Measurements from ENCODE around the gene SLC66A2.
A peak's percentile ranks its signal among the peaks of the same experiment; 100 is the strongest.
"Not testable (repeated sequence)": the region's sequence is repeated elsewhere in the genome, so short reads cannot be mapped to it uniquely, and the experiment has no call there.

Gene SLC66A2
- 33.5 to 43.6 (median 36.8) reads per million in 3 experiments for total RNA-seq

DNA sequence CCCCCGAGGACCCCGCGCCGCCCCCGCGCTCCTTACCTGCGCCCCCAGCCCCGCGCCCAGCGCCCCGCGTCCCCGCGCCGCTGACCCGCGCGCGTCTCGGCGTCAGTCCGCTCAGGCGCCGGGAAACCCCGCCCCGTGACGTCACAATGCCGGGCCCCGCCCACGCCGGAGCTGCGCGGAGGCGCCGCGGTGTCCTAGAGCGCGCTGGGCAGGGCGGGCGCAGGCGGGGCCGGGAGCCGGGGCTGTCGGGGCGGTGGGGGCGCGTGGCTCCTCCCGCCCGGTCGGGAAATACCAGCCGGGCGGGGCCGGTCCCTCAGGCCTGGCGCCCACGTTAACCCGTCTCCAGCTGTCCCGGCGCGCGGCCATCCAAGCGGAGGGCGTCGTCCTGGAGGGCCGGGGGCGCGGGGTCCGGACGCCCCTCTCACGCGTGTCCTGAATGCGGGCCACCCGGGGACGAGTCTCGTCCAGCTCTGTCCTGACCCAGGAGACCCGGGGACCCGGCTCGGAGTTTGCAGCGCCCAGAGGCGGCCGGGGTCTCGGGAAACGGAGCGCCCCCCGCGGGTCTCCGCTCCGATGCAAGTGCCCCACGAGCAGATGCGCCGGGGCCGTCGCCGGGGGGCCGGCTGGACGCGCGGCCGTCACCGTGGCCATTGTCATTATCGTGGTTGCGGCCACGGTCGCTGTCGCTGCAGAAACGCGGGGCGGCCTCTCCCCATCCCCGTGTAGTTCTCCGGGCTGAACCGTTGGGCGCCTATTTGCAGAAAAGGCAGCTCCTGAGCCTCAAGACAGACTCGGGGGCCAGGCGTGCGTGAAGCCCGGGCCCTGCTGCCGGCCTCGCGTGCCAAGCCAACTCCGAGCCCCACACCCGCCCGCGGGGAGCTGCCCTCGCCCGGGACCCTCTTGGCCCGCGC, at the start of gene SLC66A2:
SLC66A2 (minus strand) TSS at position 109 of the 911 bp plus-strand sequence. CDS start 727 bp downstream, outside the sequence.
- DNase-seq, result peak; percentile 84

DNA sequence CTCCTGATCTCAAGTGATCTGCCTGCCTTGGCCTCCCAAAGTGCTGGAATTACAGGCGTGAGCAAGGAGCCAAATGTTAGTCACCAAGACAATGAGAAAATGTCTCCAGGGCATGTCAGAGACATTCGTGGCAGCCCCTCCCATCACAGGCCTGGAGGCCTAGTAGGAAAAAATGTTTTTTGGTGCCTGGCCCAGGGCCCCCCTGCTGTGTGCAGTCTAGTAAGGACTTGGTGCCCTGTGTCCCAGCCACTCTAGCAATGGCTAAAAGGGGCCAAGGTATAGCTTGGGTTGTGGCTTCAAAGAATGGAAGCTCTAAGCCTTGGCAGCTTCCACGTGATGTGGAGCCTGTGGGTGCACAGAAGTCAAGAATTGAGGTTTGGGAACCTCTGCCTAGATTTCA, 49.4 kb upstream of the SLC66A2 start:
- DNase-seq, result no peak

DNA sequence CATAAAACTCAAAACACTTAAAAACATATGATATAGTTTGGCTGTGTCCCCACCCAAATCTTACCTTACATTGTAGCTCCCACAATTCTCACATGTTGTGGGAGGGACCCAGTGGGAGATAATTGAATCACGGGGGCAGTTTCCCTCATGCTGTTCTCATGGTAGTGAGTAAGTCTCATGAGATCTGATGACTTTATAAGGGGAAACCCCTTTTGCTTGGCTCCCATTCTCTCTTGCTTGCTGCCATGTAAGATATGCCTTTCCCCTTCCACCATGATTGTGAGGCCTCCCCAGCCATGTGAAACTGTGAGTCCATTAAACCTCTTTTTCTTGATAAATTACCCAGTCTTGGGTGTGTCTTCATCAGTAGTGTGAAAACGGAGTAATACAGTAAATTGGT, 48.2 kb upstream of the SLC66A2 start:
- DNase-seq, result not testable (repeated sequence)

GRCh38 chr18:79991494-79991893, 40.0 kb upstream of the SLC66A2 start:
- no peak for DNase-seq

DNA sequence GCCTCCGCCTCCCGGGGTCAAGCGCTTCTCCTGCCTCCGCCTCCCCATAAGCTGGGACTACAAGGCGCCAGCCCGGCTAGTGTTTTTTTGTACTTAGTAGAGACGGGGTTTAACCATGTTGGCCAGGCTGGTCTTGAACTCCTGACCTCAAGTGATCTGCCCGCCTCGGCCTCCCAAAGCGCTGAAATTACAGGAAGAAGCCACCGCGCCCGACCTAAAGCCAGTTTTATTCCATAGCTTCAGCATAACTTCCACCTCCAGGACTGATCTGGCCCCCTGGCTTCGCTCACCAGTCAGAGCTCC, 37.7 kb upstream of the SLC66A2 start:
- DNase-seq, result no peak

DNA sequence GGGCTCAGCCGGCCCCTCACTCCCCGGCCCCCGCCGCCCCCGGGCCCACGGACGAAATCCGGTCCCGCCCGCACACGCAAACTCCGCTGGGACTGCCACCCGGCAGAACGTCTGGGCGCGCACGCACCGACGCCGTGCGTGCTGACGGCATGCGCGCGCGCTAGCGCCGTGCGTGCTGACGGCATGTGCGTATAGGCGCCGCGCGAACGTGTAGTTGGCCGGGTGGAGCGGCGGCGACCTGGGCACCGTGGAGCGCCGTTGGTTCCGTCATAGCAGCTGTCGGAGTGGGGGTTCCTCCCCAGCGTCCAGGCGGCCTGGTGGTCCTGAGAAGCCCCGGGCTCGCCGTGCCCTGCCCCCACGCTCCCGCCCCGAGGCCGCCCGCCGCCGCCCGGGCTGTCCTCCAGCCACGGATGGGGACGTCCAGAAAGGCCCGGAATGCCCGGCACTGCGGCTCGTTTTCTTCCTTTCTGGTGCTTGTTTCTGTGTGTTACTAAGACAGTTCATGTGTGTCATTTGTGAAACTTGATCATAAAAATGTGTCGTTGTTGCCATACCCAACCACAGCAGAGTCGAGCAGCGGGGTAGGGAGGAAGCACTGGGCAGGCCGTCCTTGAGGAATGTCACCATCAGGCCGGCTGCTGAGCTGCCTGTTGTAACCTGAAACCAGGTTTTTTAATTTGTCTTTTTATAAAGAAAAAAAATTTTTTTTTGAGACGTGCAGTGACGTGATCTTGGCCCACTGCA, 37.2 kb upstream of the SLC66A2 start, which contains the start of gene TXNL4A:
TXNL4A (minus strand) TSS at position 113 of the 744 bp plus-strand sequence. CDS start 171 bp downstream, outside the sequence.
- peak; percentile 83 for DNase-seq

DNA sequence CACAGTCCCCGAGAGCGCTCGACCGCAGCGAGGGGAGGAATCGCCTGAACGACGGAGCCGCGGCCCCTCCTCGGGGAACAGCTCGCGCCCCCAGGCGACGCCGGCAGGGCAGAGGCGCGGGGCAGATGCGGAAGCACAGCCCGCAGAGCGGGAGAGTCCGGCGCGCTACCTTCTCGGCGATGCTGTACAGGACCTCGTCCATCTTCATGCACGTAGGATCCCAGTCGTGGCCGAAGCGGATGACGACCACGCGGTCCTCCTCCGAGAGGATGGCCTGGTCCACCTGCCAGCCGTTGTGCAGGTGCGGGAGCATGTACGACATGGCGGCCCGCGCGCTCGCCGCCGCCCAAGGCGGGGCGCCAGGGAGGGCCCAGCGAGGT, 36.6 kb upstream of the SLC66A2 start:
- peak; percentile 68 for DNase-seq

DNA sequence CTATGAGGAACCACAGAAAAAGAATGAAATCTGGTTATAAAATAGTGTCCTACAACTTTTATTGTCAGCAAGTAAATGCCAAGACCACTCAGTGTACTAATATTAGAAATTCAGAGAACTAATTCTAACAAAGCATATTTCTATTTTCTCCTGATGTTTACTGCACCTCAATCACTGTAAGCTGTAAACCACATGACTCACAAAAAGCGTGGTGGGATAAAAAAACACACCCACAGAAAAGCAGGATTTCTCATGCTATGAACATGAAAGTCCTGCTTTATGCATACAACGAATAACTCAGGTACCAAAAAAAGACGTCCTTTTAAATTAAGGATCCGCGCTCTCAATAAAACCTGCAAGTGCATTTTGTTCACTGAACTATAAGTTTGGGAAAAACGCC, 36.1 kb upstream of the SLC66A2 start:
- DNase-seq, result no peak

DNA sequence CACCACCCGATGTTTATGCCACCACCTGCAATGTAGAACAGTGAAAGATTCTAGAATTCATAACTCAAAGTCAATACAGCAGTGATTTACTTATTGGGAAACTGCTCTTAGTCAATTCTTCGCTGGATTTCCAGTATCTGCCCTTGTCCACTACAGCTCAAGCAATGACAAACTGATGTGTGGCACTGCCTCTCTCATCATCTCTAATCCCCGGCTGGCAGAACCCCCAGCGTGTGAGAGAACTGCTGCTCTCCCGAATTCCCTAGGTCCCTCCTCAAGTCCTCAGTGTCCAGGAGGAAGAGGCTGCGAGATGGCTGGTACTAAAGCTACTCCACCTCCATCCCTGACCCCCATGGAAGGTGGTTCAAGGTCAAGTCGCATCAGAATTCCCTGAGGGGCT, 35.3 kb upstream of the SLC66A2 start:
- no peak for DNase-seq

- DNase-seq, result no peak
These were observed 33.7 kb upstream of the SLC66A2 start for GRCh38 chr18:79985172-79985571.

- no peak for DNase-seq
These were observed 32.3 kb upstream of the SLC66A2 start for GRCh38 chr18:79983793-79984192.

DNA sequence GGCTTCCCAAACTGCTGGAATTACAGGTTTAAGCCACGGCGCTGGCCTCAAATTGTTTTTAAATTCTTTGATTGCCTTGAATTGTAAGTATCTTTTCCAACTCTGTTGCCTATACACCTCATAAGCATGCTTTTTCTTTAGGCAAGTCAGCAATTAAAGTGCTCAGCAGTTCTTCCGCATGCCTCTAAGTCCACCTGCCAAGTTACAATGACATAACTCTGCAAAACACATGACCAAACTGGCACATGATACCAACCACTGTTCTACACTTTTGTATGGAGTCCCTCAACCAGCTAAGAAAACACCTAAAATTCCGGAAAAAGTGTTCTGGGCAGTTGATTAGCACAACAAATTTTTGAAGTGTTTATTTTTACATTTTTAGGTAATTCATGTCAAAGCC, 31.8 kb upstream of the SLC66A2 start:
- no peak for DNase-seq

DNA sequence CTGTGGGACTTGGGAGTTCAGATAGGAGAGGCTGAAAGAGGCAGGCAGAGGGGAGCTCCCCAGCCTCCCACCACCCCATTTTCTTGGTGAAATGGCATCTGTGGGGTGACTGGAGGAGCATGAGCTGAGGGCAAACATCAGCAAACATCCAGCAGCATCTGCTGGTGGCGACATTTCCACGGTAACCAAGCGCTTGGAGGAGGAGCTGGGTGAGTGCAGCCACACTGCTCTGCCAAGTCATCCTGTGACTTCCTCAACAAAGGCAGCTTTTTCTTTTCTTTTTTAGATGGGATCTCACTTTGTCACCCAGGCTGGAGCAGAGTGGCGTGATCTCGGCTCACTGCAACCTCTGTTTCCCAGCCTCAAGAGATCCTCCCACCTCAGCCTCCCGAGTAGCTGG, 31.3 kb upstream of the SLC66A2 start:
- DNase-seq, result no peak

DNA sequence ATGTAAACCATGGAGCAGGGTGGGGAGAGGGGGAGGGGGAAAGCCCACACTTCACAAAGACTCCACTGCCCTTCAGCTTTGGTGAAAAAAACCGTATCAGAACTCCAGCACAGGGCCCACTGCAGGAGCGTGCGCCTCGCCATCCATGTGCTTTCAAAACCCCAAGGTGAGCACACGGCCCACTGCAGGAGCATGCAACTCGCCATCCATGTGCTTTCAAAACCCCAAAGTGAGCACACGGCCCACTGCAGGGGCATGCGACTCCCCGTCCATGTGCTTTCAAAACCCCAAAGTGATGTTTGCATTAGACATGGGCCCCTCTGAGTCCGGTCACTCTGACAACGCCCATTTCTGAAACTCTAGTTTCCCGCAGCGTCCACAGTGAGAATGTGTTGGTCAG, 29.1 kb upstream of the SLC66A2 start:
- no peak for DNase-seq

- DNase-seq, result no peak
These were observed 28.4 kb upstream of the SLC66A2 start for GRCh38 chr18:79979843-79980242.

DNA sequence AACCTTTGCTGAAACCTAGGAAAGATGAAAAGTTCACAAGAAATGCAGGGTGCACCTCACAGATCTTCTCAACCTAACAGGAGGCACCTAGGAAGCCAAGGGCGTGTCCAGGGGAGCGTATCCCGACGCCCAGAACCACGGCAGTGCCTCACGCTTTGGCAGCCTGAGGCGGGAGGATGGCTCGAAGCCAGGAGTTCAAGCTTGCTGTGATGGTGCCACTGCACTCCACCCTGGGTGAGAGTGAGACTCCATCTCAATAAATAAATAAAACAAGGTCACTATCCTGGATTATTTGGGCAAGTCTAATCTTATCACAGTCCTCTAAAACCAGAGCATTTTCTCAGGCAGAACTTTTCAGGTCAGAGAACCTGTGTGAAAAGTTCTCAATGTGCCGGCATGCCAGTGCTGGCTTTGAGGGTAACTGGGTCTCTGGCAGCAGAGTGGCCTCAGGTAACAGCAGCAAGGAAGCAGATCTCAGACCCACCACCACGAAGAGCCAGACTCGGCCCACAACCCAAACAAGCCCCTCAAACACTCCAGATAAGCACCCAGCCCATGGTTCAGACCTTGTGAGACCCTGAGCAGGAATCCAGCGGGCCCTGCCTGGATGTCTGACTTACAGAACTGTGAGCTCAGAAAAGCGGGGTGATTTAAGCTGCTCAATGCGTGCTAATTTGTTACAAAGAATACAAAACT, 24.7 kb upstream of the SLC66A2 start:
- no peak for DNase-seq

GRCh38 chr18:79975043-79975442, 23.6 kb upstream of the SLC66A2 start:
- DNase-seq, result no peak

DNA sequence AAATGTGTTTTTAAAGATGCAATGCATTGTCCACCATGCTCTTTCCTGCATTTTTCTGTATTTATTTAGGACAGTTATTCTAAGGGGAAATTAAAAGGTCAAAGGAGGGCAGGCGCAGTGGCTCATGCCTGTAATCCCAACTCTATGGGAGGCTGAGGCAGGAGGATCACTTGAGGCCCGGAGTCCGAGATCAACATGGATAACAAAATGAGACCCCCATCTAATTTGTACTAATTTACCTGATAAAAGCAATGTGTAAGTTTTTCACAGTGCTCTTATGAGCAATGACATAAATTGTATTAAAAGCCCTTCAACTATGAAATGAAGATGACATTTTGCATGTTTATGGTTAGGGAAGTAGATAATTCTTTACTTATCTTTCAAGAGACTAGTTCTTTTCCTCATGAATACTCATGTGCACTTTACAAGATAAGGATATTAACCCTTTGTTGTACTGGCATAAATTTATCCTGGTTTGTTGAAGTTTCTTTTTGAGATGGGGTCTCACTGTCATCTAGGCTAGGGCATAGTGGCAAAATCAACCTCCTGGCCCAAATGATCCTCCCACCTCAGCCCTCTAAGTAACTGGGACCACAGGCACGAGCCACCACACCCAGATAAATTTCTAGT, 22.7 kb upstream of the SLC66A2 start:
- no peak for DNase-seq

GRCh38 chr18:79973517-79973916, 22.1 kb upstream of the SLC66A2 start:
- no peak for DNase-seq

GRCh38 chr18:79972720-79973119, 21.3 kb upstream of the SLC66A2 start:
- no peak for DNase-seq

DNA sequence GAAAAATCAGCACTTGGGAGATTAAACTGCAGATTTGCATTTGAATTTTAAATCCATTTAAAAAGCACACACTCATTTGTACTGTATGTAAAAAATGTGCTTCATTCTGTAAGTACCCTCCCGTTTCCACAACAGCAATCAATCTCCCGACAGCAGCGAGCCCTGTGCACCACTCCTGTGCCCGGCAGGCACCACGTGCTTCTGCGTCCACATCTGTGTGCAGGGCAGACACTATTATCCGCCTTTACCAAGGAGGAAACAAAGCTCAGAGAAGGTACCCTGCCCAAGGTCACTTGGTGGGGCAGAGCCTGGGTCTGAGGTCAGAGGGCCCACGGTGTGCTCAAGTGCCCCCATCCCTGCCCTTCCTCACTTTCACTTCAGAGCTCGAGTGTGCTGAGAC, 20.5 kb upstream of the SLC66A2 start:
- no peak for DNase-seq

DNA sequence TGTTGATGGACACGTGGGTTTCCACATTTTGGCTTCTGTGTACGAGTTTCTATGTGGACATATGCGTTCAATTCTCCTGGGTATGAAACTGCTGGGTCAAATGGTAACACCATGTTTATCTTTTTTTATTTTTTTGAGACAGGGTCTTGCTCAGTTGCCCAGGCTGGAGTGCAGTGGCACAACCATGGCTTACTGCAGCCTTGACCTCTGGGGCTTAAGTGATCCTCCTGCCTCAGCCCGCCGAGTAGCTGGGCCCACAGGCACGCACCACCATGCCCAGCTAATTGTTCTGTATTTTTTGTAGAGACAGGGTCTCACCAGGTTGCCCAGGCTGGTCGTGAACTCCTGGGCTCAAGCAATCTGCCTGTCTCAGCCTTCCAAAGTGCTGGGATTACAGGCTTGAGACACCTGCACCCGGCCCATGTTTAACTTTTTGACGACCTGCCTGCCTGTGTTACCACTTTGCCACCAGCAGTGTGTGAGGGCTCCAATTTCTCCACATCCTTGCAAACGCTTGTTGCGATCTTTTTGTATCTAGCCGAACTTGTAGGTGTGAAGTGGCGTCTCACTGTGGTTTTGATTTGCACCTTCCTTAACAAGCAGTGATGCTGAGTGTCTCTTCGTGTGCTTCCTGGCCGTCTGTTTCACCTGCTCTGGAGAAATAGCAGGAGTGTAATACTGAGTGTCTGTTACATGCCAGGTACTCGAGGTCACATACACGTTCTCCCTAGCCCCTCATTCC, 19.9 kb upstream of the SLC66A2 start:
- no peak for DNase-seq

Data from central memory CD4-positive, alpha-beta T cell (primary cell).